ENCODE measurements around the gene HDDC3. TPM values are rescaled to one million over a fixed set of nuclear protein-coding genes. Genes with fewer than 3 reads are reported as not detected.

HDDC3 gene
- total and polyA plus RNA-seq, 3 donors from 2014 or later: 12.1 to 18.3 (median 16.7) TPM

- H3K9me3 ChIP-seq: no peaks in the 10 kb centered on the region
- H3K4me3 ChIP-seq: no peak overlapping the region
- no peak overlapping the region for H3K27ac ChIP-seq
- WGBS, 2 donors: 91 to 94% methylated on average over 5 of the region's 5 CpGs
- DNase-seq: no peak
- no peaks in the 10 kb centered on the region for H3K27me3 ChIP-seq
- no peaks in the 10 kb centered on the region for H3K36me3 ChIP-seq (ENCODE audit: low read depth, missing control alignments)
- intact Hi-C loops (cut with DNase I; ENCODE audit: low total_unique reads): no loop called here
- peaks cover 19% of the 10 kb centered on the region for H3K4me1 ChIP-seq
- no peak for TF ChIP-seq CTCF (IDR thresholded peaks at IDR 0.05)
- TF ChIP-seq POLR2A (IDR thresholded peaks at IDR 0.05): no peak
Measured at GRCh38 chr15:90938261-90938660, 5.9 kb upstream of the HDDC3 start.

GRCh38 chr15:90936823-90937222 is 4.5 kb upstream of the HDDC3 start:
- Histone ChIP-seq H3K27ac (no peak overlapping the region), H3K4me1 (peaks cover 26% of the 10 kb centered on the region), H3K27me3 (no peaks in the 10 kb centered on the region), H3K9me3 (no peaks in the 10 kb centered on the region), H3K4me3 (no peak overlapping the region), H3K36me3 (ENCODE audit: low read depth, missing control alignments) (no peaks in the 10 kb centered on the region)
- no peak for TF ChIP-seq CTCF (IDR thresholded peaks at IDR 0.05)
- no peak for TF ChIP-seq POLR2A (IDR thresholded peaks at IDR 0.05)
- WGBS, 2 donors: 72 to 89% methylated on average over 1 of the region's 1 CpG
- no peak for DNase-seq
- intact Hi-C loops (cut with DNase I; ENCODE audit: low total_unique reads): no loop called here

GRCh38 chr15:90934949-90935751 is 2.8 kb upstream of the HDDC3 start, which contains the start of gene UNC45A:
UNC45A (plus strand) TSS chr15:90935285; CDS start chr15:90935325, 40 bp downstream.
- TF ChIP-seq POLR2A (IDR thresholded peaks at IDR 0.05) (no peak), CTCF (IDR thresholded peaks at IDR 0.05) (no peak)
- peak within 1 kb of the TSS; percentile 62 to 72 for H3K4me3 ChIP-seq
- H3K4me1 ChIP-seq: peaks cover 41% of the 10 kb centered on the region
- H3K36me3 ChIP-seq (ENCODE audit: low read depth, missing control alignments): no peaks in the 10 kb centered on the region
- 0 to 4% methylated on average over 3 to 37 of the region's 65 CpGs for WGBS, 2 donors
- H3K9me3 ChIP-seq: no peaks in the 10 kb centered on the region
- H3K27ac ChIP-seq: peak within 1 kb of the TSS; percentile 63 to 87
- peak; percentile 95 for DNase-seq
- H3K27me3 ChIP-seq: no peaks in the 10 kb centered on the region
- intact Hi-C loops (cut with DNase I; ENCODE audit: low total_unique reads): no loop called here

GRCh38 chr15:90934256-90934948 is 2.1 kb upstream of the HDDC3 start:
- no peaks in the 10 kb centered on the region for H3K9me3 ChIP-seq
- 1% methylated on average over 12 to 19 of the region's 19 CpGs for WGBS, 2 donors
- H3K4me1 ChIP-seq: peaks cover 41% of the 10 kb centered on the region
- H3K36me3 ChIP-seq (ENCODE audit: low read depth, missing control alignments): no peaks in the 10 kb centered on the region
- intact Hi-C loops (cut with DNase I; ENCODE audit: low total_unique reads): no loop called here
- H3K4me3 ChIP-seq: peak overlapping the region; percentile 62 to 72
- TF ChIP-seq POLR2A (IDR thresholded peaks at IDR 0.05) (no peak), CTCF (IDR thresholded peaks at IDR 0.05) (peak; percentile 56 to 81 (median 63))
- no peaks in the 10 kb centered on the region for H3K27me3 ChIP-seq
- DNase-seq: peak; percentile 89
- H3K27ac ChIP-seq: peak overlapping the region; percentile 63 to 87

All from testis (tissue), 3 donors.